ENCODE measurements around the gene UBE2M.
A peak's percentile ranks its signal among the peaks of the same experiment; 100 is the strongest.

UBE2M gene

DNA sequence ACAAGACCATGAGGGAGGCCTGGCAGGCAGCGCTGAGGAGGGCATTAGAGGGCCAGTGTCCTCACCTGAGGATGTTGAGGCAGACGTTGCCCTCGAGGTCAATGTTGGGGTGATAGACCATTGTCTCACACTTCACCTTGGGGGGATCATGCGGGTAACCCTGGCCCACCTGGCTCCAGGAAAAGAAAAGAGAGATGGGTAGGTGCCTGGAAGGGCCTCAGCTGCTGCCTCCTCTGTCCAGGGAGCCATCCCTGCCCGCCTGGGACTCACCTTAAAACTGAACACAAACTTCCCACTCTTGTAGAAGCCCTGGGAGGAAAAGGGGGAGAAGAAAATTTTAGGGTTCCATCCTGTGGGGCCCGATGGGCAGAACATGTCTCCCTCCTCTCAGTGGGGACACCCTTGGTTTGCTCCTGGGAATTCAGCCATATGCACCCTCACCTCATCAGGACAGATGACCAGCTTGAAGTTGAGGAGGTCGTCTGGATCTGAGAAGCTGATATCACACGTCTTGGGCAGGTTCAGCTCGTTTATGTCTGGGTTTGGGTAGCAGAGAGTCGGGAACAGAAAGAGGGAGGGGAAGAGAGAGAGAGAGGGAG lies 1.7 kb downstream of the UBE2M start:
- peak overlapping the region; percentile 98 for H3K4me3 ChIP-seq (ENCODE audit: low read depth, low read length)
- no peak for TF ChIP-seq CTCF (conservative IDR thresholded peaks at IDR 0.05; ENCODE audit: low read depth, low read length)
- DNase-seq (ENCODE audit: low read depth), result no peak

GRCh38 chr19:58555920-58556621 lies 2.3 kb downstream of the UBE2M start:
- H3K4me3 ChIP-seq (ENCODE audit: low read depth, low read length), result no peak overlapping the region
- no peak for TF ChIP-seq CTCF (conservative IDR thresholded peaks at IDR 0.05; ENCODE audit: low read depth, low read length)
- no peak for DNase-seq (ENCODE audit: low read depth)

DNA sequence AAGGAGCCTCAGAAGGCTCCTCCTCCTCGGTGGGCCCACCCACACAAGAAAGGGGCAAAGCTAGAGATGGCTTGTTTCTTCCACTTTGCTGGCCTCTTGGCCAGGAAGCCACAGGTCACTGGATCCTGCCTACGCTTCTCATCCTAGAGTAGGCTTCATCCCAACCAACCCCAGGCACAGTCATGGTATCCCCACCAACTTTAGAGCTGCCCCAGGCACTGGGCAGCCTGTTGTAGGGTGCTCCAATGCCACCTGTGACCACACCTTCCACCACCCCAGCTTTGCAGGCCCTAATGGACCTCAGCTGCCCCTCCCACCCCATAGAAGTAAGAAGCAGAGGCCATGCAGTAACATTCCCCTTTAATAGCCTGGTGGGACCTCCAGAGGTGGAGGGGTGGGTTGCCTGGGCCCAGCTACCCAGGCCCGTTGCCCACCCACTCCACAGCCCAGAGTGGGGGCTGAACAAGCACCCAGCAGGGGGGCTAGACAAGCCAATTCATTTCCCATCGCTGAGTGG lies 3.0 kb downstream of the UBE2M start:
- TF ChIP-seq CTCF (conservative IDR thresholded peaks at IDR 0.05; ENCODE audit: low read depth, low read length), result no peak
- peak overlapping the region; percentile 86 for H3K4me3 ChIP-seq (ENCODE audit: low read depth, low read length)
- DNase-seq (ENCODE audit: low read depth), result no peak

- peak within 1 kb of the TSS; percentile 86 for H3K4me3 ChIP-seq (ENCODE audit: low read depth, low read length)
- peak; percentile 7 for TF ChIP-seq CTCF (conservative IDR thresholded peaks at IDR 0.05; ENCODE audit: low read depth, low read length)
- DNase-seq (ENCODE audit: low read depth), result peak; percentile 98
These were observed 3.7 kb downstream of the UBE2M start, which contains the start of gene CHMP2A for GRCh38 chr19:58554494-58555368. CHMP2A (minus strand) TSS chr19:58555105; CDS start chr19:58554212, 893 bp downstream.

DNA sequence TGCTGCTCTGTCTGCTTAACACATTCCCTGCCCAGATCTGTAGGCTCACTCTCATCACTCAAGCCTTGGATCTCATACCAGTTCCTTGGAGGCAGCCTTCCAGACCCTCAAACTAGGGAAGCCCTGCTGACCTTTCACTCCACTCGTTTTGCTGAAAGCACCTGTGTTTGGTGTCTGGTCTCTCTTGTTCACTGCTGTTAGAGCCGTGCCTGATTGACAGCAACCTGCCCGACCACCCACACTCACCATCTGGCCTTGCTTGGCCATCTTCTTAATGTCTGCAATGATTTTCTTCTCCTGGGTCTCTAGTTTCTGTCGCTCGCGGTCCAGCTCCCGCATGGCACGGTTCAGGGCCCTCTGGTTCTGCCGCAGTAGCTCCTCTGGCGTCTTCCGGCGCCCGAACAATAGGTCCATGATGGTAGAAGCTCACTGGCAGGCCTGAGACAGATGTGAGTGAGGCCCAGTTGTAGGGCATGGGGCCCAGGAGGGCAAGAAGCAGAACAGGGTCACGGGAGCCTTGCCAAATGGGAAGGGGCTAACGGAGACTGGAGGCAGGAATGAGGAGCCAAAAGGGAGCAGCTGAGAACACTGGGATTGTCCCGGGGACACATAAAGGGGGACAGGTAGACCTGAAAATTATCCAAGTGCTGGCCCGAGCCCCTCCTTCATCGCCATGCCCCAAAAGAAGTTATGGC lies 4.5 kb downstream of the UBE2M start:
- TF ChIP-seq CTCF (conservative IDR thresholded peaks at IDR 0.05; ENCODE audit: low read depth, low read length), result no peak
- H3K4me3 ChIP-seq (ENCODE audit: low read depth, low read length), result peak overlapping the region; percentile 86
- DNase-seq (ENCODE audit: low read depth), result no peak

DNA sequence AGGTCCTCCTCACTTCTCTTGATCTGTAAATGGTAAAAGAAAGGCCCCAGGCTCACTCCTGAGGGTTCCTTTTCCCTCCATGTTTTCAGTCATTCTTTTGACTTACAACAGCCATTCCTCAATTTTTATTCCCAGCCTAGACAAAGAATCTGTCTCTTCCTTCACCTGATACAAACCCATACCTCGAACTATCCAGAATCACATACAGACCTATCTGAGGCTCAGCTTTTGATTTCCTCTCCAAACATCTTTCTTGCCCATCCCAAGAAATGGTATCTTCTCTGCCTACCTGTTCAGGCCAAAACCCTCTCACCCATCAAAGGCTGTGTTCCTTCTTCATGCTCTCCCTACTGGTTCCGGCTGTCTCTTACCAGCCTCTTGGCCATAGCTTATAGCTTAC lies 5.8 kb downstream of the UBE2M start:
- TF ChIP-seq CTCF (conservative IDR thresholded peaks at IDR 0.05; ENCODE audit: low read depth, low read length), result no peak
- no peak for DNase-seq (ENCODE audit: low read depth)
- no peak overlapping the region for H3K4me3 ChIP-seq (ENCODE audit: low read depth, low read length)

All from choroid plexus epithelial cell (primary cell).